H9 (cell line): Measurements from ENCODE around the gene CALCR. TPM values are rescaled to one million over a fixed set of nuclear protein-coding genes. Genes with fewer than 3 reads are reported as not detected.

Experiments used
- DNase-seq: peaks from one replicate; pipeline ENCODE4 v3.0.0-alpha.2; 2017
- H2AFZ ChIP-seq: one replicate; pipeline ENCODE4 v1.6.1; 2013; ENCODE audit warnings: mild to moderate bottlenecking, low read length, control low read depth, moderate library complexity
- H2AK5ac ChIP-seq: 2 replicates; pipeline ENCODE4 v1.6.1; 2013; ENCODE audit warnings: low read length, control low read depth, mixed read lengths; ENCODE audit not compliant: insufficient read length
- H2BK120ac ChIP-seq: one replicate; pipeline ENCODE4 v1.6.1; 2013; ENCODE audit warnings: low read depth, mild to moderate bottlenecking, low read length, control low read depth, inconsistent platforms; ENCODE audit not compliant: poor library complexity, severe bottlenecking
- H2BK12ac ChIP-seq: 2 replicates; pipeline ENCODE4 v1.6.1; 2013; ENCODE audit warnings: low read length, control low read depth, mixed read lengths, low read depth; ENCODE audit not compliant: insufficient read length
- H2BK15ac ChIP-seq: 2 replicates; pipeline ENCODE4 v1.6.1; 2013; ENCODE audit warnings: low read depth, low read length, control low read depth
- H2BK20ac ChIP-seq: one replicate; pipeline ENCODE4 v1.6.1; 2013; ENCODE audit warnings: low read depth, mild to moderate bottlenecking, low read length, control low read depth, inconsistent platforms; ENCODE audit not compliant: poor library complexity, severe bottlenecking
- H2BK5ac ChIP-seq: 2 replicates; pipeline ENCODE4 v1.6.1; 2013; ENCODE audit warnings: low read length, control low read depth, mixed read lengths; ENCODE audit not compliant: insufficient read length
- H3K14ac ChIP-seq: 2 replicates; pipeline ENCODE4 v1.6.1; 2013; ENCODE audit warnings: low read length, control low read depth; ENCODE audit not compliant: insufficient read depth
- H3K18ac ChIP-seq: 2 replicates; pipeline ENCODE4 v1.6.1; 2013; ENCODE audit warnings: low read depth, mild to moderate bottlenecking, mixed read lengths, low read length, control low read depth; ENCODE audit not compliant: insufficient read length
- H3K23ac ChIP-seq: 2 replicates; pipeline ENCODE4 v1.6.1; 2013; ENCODE audit warnings: low read length, control low read depth, mixed read lengths, low read depth; ENCODE audit not compliant: insufficient read length
- H3K23me2 ChIP-seq: 2 replicates; pipeline ENCODE4 v1.6.1; 2013; ENCODE audit warnings: low read depth, mild to moderate bottlenecking, mixed read lengths, low read length, control low read depth; ENCODE audit not compliant: insufficient read length, poor library complexity, severe bottlenecking
- H3K27ac ChIP-seq: 2 replicates; pipeline ENCODE4 v1.5.1; 2013; ENCODE audit warnings: low read length, control low read depth, mixed read lengths, low read depth; ENCODE audit not compliant: insufficient read length
- H3K27me3 ChIP-seq: 2 replicates; pipeline ENCODE4 v1.6.1; 2013; ENCODE audit warnings: low read length, control low read depth, inconsistent platforms; ENCODE audit not compliant: insufficient read depth
- H3K4ac ChIP-seq: 2 replicates; pipeline ENCODE4 v1.6.1; 2013; ENCODE audit warnings: low read depth, mild to moderate bottlenecking, control low read depth, inconsistent platforms, low read length, moderate library complexity
- H3K4me1 ChIP-seq: 2 replicates; pipeline ENCODE4 v1.6.1; 2013; ENCODE audit warnings: low read length, control low read depth, inconsistent platforms; ENCODE audit not compliant: insufficient read depth
- H3K4me2 ChIP-seq: 2 replicates; pipeline ENCODE4 v1.6.1; 2013; ENCODE audit warnings: low read length, control low read depth, mixed read lengths; ENCODE audit not compliant: insufficient read length, insufficient read depth
- H3K56ac ChIP-seq: 2 replicates; pipeline ENCODE4 v1.6.1; 2013; ENCODE audit warnings: low read depth, mild to moderate bottlenecking, mixed read lengths, low read length, control low read depth; ENCODE audit not compliant: insufficient read length
- H3K79me1 ChIP-seq: 2 replicates; pipeline ENCODE4 v1.6.1; 2013; ENCODE audit warnings: low read depth, mild to moderate bottlenecking, moderate library complexity, low read length, control low read depth, inconsistent platforms; ENCODE audit not compliant: insufficient read depth, poor library complexity, severe bottlenecking
- H3K79me2 ChIP-seq: 2 replicates; pipeline ENCODE4 v1.6.1; 2013; ENCODE audit warnings: low read length, control low read depth, inconsistent platforms; ENCODE audit not compliant: insufficient read depth
- H3K9ac ChIP-seq: 2 replicates; pipeline ENCODE4 v1.6.1; 2013; ENCODE audit warnings: low read length, control low read depth, mixed read lengths; ENCODE audit not compliant: insufficient read length; ENCODE audit errors: extremely low read depth
- H3K9me3 ChIP-seq: one replicate; pipeline ENCODE4 v1.6.1; 2013; ENCODE audit warnings: low read depth, low read length, inconsistent platforms; ENCODE audit not compliant: control insufficient read depth
- H3T11ph ChIP-seq: one replicate; pipeline ENCODE4 v1.6.1; 2013; ENCODE audit warnings: mild to moderate bottlenecking, low read length, control low read depth, inconsistent platforms
- H4K20me1 ChIP-seq: one replicate; pipeline ENCODE4 v1.6.1; 2013; ENCODE audit not compliant: control insufficient read depth, insufficient read length, insufficient read depth
- H4K5ac ChIP-seq: 2 replicates; pipeline ENCODE4 v1.6.1; 2013; ENCODE audit warnings: low read depth, mild to moderate bottlenecking, mixed read lengths, low read length, control low read depth; ENCODE audit not compliant: insufficient read length
- H4K8ac ChIP-seq: replicated peaks from 2 replicates; pipeline ENCODE4 v1.6.1; 2013; ENCODE audit warnings: low read length, control low read depth, mixed read lengths, low read depth; ENCODE audit not compliant: insufficient read length
- H4K91ac ChIP-seq: 2 replicates; pipeline ENCODE4 v1.6.1; 2013; ENCODE audit warnings: low read depth, mild to moderate bottlenecking, moderate library complexity, mixed read lengths, low read length, control low read depth; ENCODE audit not compliant: insufficient read length
- H3K27ac Mint-ChIP-seq, 3 experiments: 2 replicates in 2 of 3; 3 replicates in 1 of 3; pipeline ENCODE4 v1.8.0; 2020 to 2021; ENCODE audit warnings: mixed read lengths in 3 of 3, mild to moderate bottlenecking in 1 of 3, moderate library complexity in 1 of 3
- H3K27me3 Mint-ChIP-seq: 2 replicates; pipeline ENCODE4 v1.8.0; 2021; ENCODE audit warnings: low read depth, mild to moderate bottlenecking, moderate library complexity, mixed read lengths
- H3K36me3 Mint-ChIP-seq, 3 experiments: 2 replicates in 2 of 3; 3 replicates in 1 of 3; pipeline ENCODE4 v1.8.0; 2020 to 2021; ENCODE audit warnings: low read depth in 3 of 3, mixed read lengths in 3 of 3; ENCODE audit not compliant: insufficient read depth in 1 of 3
- H3K4me1 Mint-ChIP-seq, 2 experiments: 2 replicates each; pipeline ENCODE4 v1.8.0; 2020; ENCODE audit warnings: mixed read lengths in 2 of 2
- H3K4me3 Mint-ChIP-seq, 2 experiments: 2 replicates in 1 of 2; 3 replicates in 1 of 2; pipeline ENCODE4 v1.8.0; 2020 to 2021; ENCODE audit warnings: mild to moderate bottlenecking in 2 of 2, mixed read lengths in 2 of 2, moderate library complexity in 1 of 2
- H3K9me3 Mint-ChIP-seq, 2 experiments: 2 replicates in 1 of 2; 3 replicates in 1 of 2; pipeline ENCODE4 v1.8.0; 2020; ENCODE audit warnings: mild to moderate bottlenecking in 2 of 2, mixed read lengths in 2 of 2, moderate library complexity in 1 of 2
- WGBS: extraction: QIAGEN DNeasy Blood & Tissue Kit; methylation state at CpG from one replicate; pipeline ENCODE4 v1.1.7; 2013; ENCODE audit warnings: missing lambda C conversion rate, low lambda C conversion rate, mixed read lengths; ENCODE audit not compliant: insufficient read length; ENCODE audit errors: extremely low coverage; 5-methylcytosine and 5-hydroxymethylcytosine counted together
- total RNA-seq: library from RNA; stranded (reverse); gene quantifications from 2 replicates; pipeline ENCODE4 v1.2.1, GENCODE V29; 2021
- TF ChIP-seq, protein P1 (sequence below): fragments of 200-600 bp; sonication (generic); conservative IDR thresholded peaks from 3 replicates; pipeline ENCODE4 v1.8.0; 2021; ENCODE audit warnings: antibody characterized with exemption, mild to moderate bottlenecking

The CALCR gene
- total RNA-seq, 1 experiment from 2014 or later, result 0.52 TPM

DNA sequence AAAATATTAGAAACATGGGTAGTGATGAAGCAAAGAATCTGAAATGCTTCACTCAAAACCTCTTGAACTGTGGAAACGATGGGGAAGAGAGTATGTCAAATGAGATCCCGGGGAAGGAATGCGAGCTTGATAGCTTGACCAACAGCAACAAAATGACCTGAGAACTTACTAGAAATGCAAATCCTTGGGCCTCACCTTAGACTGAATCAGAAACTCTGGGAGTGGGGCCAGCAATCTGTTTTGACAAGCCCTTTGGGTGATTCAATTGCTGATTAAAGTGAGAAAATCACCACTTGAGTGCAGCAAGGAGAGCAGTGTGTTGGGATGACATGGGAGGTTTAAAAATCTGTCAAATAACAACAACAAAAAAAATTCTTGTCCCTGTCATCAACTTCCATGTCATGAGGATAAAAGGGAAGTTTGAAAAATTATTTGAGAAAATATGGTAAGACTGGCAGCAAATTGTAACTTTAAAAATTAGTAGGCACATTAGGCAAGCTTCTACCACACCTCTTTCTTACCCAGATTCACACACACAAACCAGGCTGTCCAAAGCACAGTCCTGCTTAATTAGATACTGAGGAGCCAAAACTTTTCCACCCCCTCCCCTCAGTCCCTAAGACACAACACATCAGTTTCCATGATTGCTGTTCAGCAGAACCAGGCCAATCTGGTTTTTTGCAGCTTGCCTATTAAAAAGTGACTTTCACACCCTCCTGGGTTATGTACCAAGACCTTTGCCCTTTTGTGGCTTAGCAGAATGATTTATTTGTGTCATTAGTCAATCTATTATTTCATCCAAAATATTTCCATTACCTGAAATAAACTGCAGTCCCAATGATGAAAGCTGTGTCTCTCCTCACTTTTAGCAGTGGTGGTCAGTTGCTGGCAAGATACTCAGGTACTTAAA is 15.6 kb downstream of the CALCR start:
- Histone ChIP-seq H3T11ph (no peak overlapping the region), H3K4me1 (no peaks in the 10 kb centered on the region; the same call in 1 of the 2 replicates), H4K91ac (no peak overlapping the region), H2BK12ac (no peak overlapping the region), H3K4ac (no peak overlapping the region), H2BK120ac (no peak overlapping the region), H2BK20ac (no peak overlapping the region), H2BK15ac (no peak overlapping the region), H3K79me2 (no peaks in the 10 kb centered on the region), H4K5ac (no peak overlapping the region), H2AFZ (peak overlapping the region; percentile 2), H3K9me3 (no peaks in the 10 kb centered on the region), H3K56ac (no peak overlapping the region), H3K79me1 (no peaks in the 10 kb centered on the region), H3K23me2 (no peaks in the 10 kb centered on the region), H2BK5ac (no peak overlapping the region), H3K18ac (no peak overlapping the region), H4K20me1 (no peaks in the 10 kb centered on the region), H3K4me2 (no peak overlapping the region), H3K27me3 (no peaks in the 10 kb centered on the region), H2AK5ac (no peak overlapping the region), H3K27ac (no peak overlapping the region), H3K14ac (no peak overlapping the region), H3K9ac (no peak overlapping the region), H3K23ac (no peak overlapping the region), H4K8ac (no peak overlapping the region)
- DNase-seq, result no peak
- WGBS, result no CpG with 5 or more reads among the region's 3 CpGs
- Mint-ChIP-seq H3K27ac (peak overlapping the region in 2 of 3 experiments; percentile 34 to 83; a peak in 4 of 7 replicates), H3K9me3 (no peaks in the 10 kb centered on the region), H3K4me1 (peaks cover 11 to 15% of the 10 kb centered on the region in 2 experiments), H3K4me3 (no peak overlapping the region), H3K27me3 (no peaks in the 10 kb centered on the region), H3K36me3 (no peaks in the 10 kb centered on the region)
- TF ChIP-seq, protein P1, sequence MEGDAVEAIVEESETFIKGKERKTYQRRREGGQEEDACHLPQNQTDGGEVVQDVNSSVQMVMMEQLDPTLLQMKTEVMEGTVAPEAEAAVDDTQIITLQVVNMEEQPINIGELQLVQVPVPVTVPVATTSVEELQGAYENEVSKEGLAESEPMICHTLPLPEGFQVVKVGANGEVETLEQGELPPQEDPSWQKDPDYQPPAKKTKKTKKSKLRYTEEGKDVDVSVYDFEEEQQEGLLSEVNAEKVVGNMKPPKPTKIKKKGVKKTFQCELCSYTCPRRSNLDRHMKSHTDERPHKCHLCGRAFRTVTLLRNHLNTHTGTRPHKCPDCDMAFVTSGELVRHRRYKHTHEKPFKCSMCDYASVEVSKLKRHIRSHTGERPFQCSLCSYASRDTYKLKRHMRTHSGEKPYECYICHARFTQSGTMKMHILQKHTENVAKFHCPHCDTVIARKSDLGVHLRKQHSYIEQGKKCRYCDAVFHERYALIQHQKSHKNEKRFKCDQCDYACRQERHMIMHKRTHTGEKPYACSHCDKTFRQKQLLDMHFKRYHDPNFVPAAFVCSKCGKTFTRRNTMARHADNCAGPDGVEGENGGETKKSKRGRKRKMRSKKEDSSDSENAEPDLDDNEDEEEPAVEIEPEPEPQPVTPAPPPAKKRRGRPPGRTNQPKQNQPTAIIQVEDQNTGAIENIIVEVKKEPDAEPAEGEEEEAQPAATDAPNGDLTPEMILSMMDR, result no peak
